ENCODE measurements around the gene TUBGCP6. TPM values are rescaled to one million over a fixed set of nuclear protein-coding genes. Genes with fewer than 3 reads are reported as not detected.

TUBGCP6 gene
- total RNA-seq, 1 donor from 2014 or later, result 16.9 TPM

GRCh38 chr22:50182176-50183081 lies 62.4 kb downstream of the TUBGCP6 start:
- TF ChIP-seq, protein P1, sequence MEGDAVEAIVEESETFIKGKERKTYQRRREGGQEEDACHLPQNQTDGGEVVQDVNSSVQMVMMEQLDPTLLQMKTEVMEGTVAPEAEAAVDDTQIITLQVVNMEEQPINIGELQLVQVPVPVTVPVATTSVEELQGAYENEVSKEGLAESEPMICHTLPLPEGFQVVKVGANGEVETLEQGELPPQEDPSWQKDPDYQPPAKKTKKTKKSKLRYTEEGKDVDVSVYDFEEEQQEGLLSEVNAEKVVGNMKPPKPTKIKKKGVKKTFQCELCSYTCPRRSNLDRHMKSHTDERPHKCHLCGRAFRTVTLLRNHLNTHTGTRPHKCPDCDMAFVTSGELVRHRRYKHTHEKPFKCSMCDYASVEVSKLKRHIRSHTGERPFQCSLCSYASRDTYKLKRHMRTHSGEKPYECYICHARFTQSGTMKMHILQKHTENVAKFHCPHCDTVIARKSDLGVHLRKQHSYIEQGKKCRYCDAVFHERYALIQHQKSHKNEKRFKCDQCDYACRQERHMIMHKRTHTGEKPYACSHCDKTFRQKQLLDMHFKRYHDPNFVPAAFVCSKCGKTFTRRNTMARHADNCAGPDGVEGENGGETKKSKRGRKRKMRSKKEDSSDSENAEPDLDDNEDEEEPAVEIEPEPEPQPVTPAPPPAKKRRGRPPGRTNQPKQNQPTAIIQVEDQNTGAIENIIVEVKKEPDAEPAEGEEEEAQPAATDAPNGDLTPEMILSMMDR (IDR thresholded peaks at IDR 0.05), result no peak
- TF ChIP-seq EZH2phosphoT487 (IDR thresholded peaks at IDR 0.05), result no peak
- TF ChIP-seq EZH2 (IDR thresholded peaks at IDR 0.05), result no peak
- Mint-ChIP-seq H3K27me3 (ENCODE audit: insufficient read depth, low read depth) (peaks cover 3% of the 10 kb centered on the region), H3K4me3 (no peak overlapping the region), H3K9me3 (no peaks in the 10 kb centered on the region), H3K36me3 (peaks cover 2% of the 10 kb centered on the region), H3K4me1 (peaks cover 15% of the 10 kb centered on the region), H3K27ac (no peak overlapping the region)
- Histone ChIP-seq H3K4me2 (no peak overlapping the region), H3K79me2 (ENCODE audit: low read depth) (peaks cover 15% of the 10 kb centered on the region), H3K4me3 (no peak overlapping the region), H2AFZ (replicated peaks) (no peak overlapping the region), H3K27me3 (peaks cover 16% of the 10 kb centered on the region), H3K27ac (no peak overlapping the region), H3K4me1 (peaks cover 14% of the 10 kb centered on the region), H4K20me1 (ENCODE audit: low read depth) (peaks cover 11% of the 10 kb centered on the region), H3K36me3 (no peaks in the 10 kb centered on the region), H3F3A (ENCODE audit: low read depth) (peaks cover 6% of the 10 kb centered on the region), H3K9ac (no peak overlapping the region), H3K9me3 (ENCODE audit: low read depth) (no peaks in the 10 kb centered on the region)
- no peak for DNase-seq (ENCODE audit: low spot score)

DNA sequence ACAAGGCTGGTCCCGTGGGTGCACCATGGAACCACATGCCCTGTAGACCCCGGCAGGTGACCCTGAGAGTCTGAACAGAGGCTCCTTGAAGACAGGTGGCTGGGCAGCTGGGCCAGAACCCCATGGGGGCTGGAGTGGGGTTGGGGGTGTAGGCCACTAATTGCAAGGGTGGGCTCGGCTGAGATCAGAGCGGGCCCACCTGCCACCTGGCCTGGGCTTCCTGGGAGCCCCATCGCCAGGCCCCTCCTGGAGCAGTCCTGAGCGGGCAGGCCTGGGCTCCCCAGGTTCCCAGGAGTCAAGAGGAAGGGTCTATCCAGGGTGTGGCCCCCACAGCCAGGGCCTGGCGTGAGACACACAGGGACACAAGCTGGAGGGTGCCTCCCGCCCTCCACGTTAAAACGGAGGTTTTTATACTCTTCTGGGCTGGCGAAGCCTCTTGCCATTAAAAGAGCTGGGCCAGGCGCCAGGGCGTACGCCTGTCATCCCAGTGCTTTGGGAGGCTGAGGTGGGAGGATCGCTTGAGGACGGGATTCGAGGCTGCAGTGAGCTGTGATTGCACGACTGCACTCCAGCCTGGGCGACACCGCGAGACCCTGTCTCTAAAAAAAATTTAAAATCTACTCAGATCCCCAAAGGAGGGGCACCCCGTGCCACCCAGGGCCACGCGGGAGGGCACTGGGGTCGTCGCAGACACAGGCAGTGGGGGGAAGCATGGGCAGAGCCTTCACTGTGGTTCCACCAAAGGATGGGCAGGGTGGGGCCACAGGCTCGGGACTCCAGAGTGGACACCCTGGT lies 63.9 kb downstream of the TUBGCP6 start:
- no peaks in the 10 kb centered on the region for H3K79me2 ChIP-seq (ENCODE audit: low read depth)
- H3K36me3 ChIP-seq, result no peaks in the 10 kb centered on the region
- TF ChIP-seq, protein P1 (IDR thresholded peaks at IDR 0.05), result no peak
- TF ChIP-seq EZH2phosphoT487 (IDR thresholded peaks at IDR 0.05), result no peak
- no peak for TF ChIP-seq EZH2 (IDR thresholded peaks at IDR 0.05)
- peaks cover 16% of the 10 kb centered on the region for H3K27me3 ChIP-seq
- H3K36me3 Mint-ChIP-seq, result peaks cover 2% of the 10 kb centered on the region
- H3K27me3 Mint-ChIP-seq (ENCODE audit: insufficient read depth, low read depth), result peaks cover 3% of the 10 kb centered on the region
- no peak overlapping the region for H2AFZ ChIP-seq (replicated peaks)
- H3K27ac ChIP-seq, result no peak overlapping the region
- no peak overlapping the region for H3K9ac ChIP-seq
- H3F3A ChIP-seq (ENCODE audit: low read depth), result peaks cover 4% of the 10 kb centered on the region
- H3K4me3 Mint-ChIP-seq, result no peak overlapping the region
- DNase-seq (ENCODE audit: low spot score), result no peak
- H3K4me1 ChIP-seq, result peaks cover 11% of the 10 kb centered on the region
- peaks cover 13% of the 10 kb centered on the region for H3K4me1 Mint-ChIP-seq
- H3K27ac Mint-ChIP-seq, result no peak overlapping the region
- H4K20me1 ChIP-seq (ENCODE audit: low read depth), result no peaks in the 10 kb centered on the region
- H3K4me3 ChIP-seq, result no peak overlapping the region
- no peaks in the 10 kb centered on the region for H3K9me3 Mint-ChIP-seq
- no peak overlapping the region for H3K4me2 ChIP-seq
- H3K9me3 ChIP-seq (ENCODE audit: low read depth), result no peaks in the 10 kb centered on the region

- H3K9me3 Mint-ChIP-seq, result no peaks in the 10 kb centered on the region
- H2AFZ ChIP-seq (replicated peaks), result no peak overlapping the region
- no peaks in the 10 kb centered on the region for H3K36me3 ChIP-seq
- H3K9ac ChIP-seq, result no peak overlapping the region
- no peak for DNase-seq (ENCODE audit: low spot score)
- TF ChIP-seq, protein P1 (IDR thresholded peaks at IDR 0.05), result no peak
- TF ChIP-seq EZH2phosphoT487 (IDR thresholded peaks at IDR 0.05) (no peak), EZH2 (IDR thresholded peaks at IDR 0.05) (no peak)
- H3F3A ChIP-seq (ENCODE audit: low read depth), result peaks cover 4% of the 10 kb centered on the region
- no peaks in the 10 kb centered on the region for H3K9me3 ChIP-seq (ENCODE audit: low read depth)
- no peaks in the 10 kb centered on the region for H4K20me1 ChIP-seq (ENCODE audit: low read depth)
- peaks cover 11% of the 10 kb centered on the region for H3K4me1 ChIP-seq
- no peak overlapping the region for H3K4me3 ChIP-seq
- no peak overlapping the region for H3K4me2 ChIP-seq
- no peak overlapping the region for H3K27ac ChIP-seq
- H3K27me3 ChIP-seq, result peaks cover 12% of the 10 kb centered on the region
- peak overlapping the region; percentile 91 for H3K27ac Mint-ChIP-seq
- H3K79me2 ChIP-seq (ENCODE audit: low read depth), result no peaks in the 10 kb centered on the region
- peaks cover 15% of the 10 kb centered on the region for H3K4me1 Mint-ChIP-seq
- peaks cover 3% of the 10 kb centered on the region for H3K27me3 Mint-ChIP-seq (ENCODE audit: insufficient read depth, low read depth)
- no peak overlapping the region for H3K4me3 Mint-ChIP-seq
- H3K36me3 Mint-ChIP-seq, result peaks cover 2% of the 10 kb centered on the region
These were observed 64.7 kb downstream of the TUBGCP6 start for GRCh38 chr22:50179937-50180726.

Measured in neural progenitor cell (in vitro differentiated cells).